IMR-90 (cell line): ENCODE results near the gene CASQ1. TPM values are rescaled to one million over a fixed set of nuclear protein-coding genes. Genes with fewer than 3 reads are reported as not detected.

ENCODE experiments used
- ATAC-seq: fragments of 200-7000 bp; cut with Tn5 transposase; 2 replicates; pipeline ENCODE4 v1.9.1; 2020; ENCODE audit warnings: low read depth, mild to moderate bottlenecking, moderate library complexity
- BruUV-seq: library from RNA; stranded (reverse); fragments of 400-500 nt; replicated peaks from 2 replicates; lab custom pipeline; 2021; lab: Mats Ljungman, UMichigan
- CTCF ChIA-PET: fragments of 300-600 bp; formaldehyde crosslinking; extraction: SDS; loops from one replicate; lab custom pipeline; 2021; ENCODE audit warnings: antibody characterized with exemption; lab: Yijun Ruan, JAX
- POLR2A ChIA-PET: fragments of 300-600 bp; sonication (Branson Sonifier 250); formaldehyde crosslinking; loops from one replicate; lab custom pipeline; 2022; ENCODE audit warnings: antibody characterized with exemption; ENCODE audit not compliant: unreplicated experiment; lab: Charles Lee
- DNase-seq: peaks from one replicate; pipeline ENCODE4 v3.0.0; 2013
- H2AFZ ChIP-seq: replicated peaks from 2 replicates; pipeline ENCODE3; 2013; ENCODE audit warnings: low read length, mild to moderate bottlenecking; ENCODE audit not compliant: poor library complexity
- H2AK5ac ChIP-seq: 2 replicates; pipeline ENCODE4 v1.6.1; 2013; ENCODE audit warnings: low read depth, low read length, inconsistent platforms
- H2AK9ac ChIP-seq: replicated peaks from 2 replicates; pipeline ENCODE3; 2013; ENCODE audit warnings: mild to moderate bottlenecking, low read depth, low read length, moderate library complexity; ENCODE audit not compliant: poor library complexity
- H2BK120ac ChIP-seq: 2 replicates; pipeline ENCODE4 v1.6.1; 2013; ENCODE audit warnings: low read depth, low read length, inconsistent platforms
- H2BK15ac ChIP-seq: 3 replicates; pipeline ENCODE4 v1.6.1; 2013; ENCODE audit warnings: low read depth, low read length, inconsistent platforms
- H2BK20ac ChIP-seq: 2 replicates; pipeline ENCODE4 v1.6.1; 2013; ENCODE audit warnings: low read depth, mild to moderate bottlenecking, inconsistent platforms, low read length, moderate library complexity
- H2BK5ac ChIP-seq: 2 replicates; pipeline ENCODE4 v1.6.1; 2013; ENCODE audit warnings: mild to moderate bottlenecking, low read depth, low read length, inconsistent platforms; ENCODE audit not compliant: poor library complexity, severe bottlenecking
- H3K14ac ChIP-seq: replicated peaks from 2 replicates; pipeline ENCODE4 v1.6.1; 2013; ENCODE audit warnings: low read depth, low read length, inconsistent platforms
- H3K18ac ChIP-seq: 2 replicates; pipeline ENCODE4 v1.6.1; 2013; ENCODE audit warnings: low read depth, low read length, control low read depth
- H3K23ac ChIP-seq: 2 replicates; pipeline ENCODE4 v1.6.1; 2013; ENCODE audit warnings: low read depth, low read length, inconsistent platforms
- H3K27ac ChIP-seq: 2 replicates; pipeline ENCODE4 v1.5.1; 2013; ENCODE audit warnings: mild to moderate bottlenecking, control low read depth, low read length; ENCODE audit not compliant: insufficient read depth
- H3K27me3 ChIP-seq: 2 replicates; pipeline ENCODE4 v1.6.1; 2013; ENCODE audit warnings: low read length; ENCODE audit not compliant: control insufficient read depth, insufficient read depth
- H3K36me3 ChIP-seq: 2 replicates; pipeline ENCODE4 v1.6.1; 2013; ENCODE audit warnings: low read length, mixed read lengths; ENCODE audit not compliant: control insufficient read depth, insufficient read depth
- H3K4ac ChIP-seq: 2 replicates; pipeline ENCODE4 v1.6.1; 2013; ENCODE audit warnings: low read depth, low read length, inconsistent platforms
- H3K4me1 ChIP-seq: 2 replicates; pipeline ENCODE4 v1.6.1; 2013; ENCODE audit warnings: low read length, mixed read lengths; ENCODE audit not compliant: control insufficient read depth, insufficient read depth
- H3K4me2 ChIP-seq: 2 replicates; pipeline ENCODE4 v1.6.1; 2013; ENCODE audit warnings: low read depth, mild to moderate bottlenecking, control low read depth, low read length, moderate library complexity
- H3K4me3 ChIP-seq: 2 replicates; pipeline ENCODE4 v1.5.1; 2013; ENCODE audit warnings: low read depth, mild to moderate bottlenecking, control low read depth, low read length, moderate library complexity; ENCODE audit not compliant: insufficient read depth
- H3K56ac ChIP-seq: 2 replicates; pipeline ENCODE4 v1.6.1; 2013; ENCODE audit warnings: low read length, inconsistent platforms; ENCODE audit not compliant: insufficient read depth; ENCODE audit errors: extremely low read depth
- H3K79me1 ChIP-seq, 2 experiments: 2 replicates each; pipeline ENCODE4 v1.6.1; 2013; ENCODE audit warnings: low read length in 2 of 2, inconsistent platforms in 1 of 2, low read depth in 1 of 2
- H3K9ac ChIP-seq: 2 replicates; pipeline ENCODE4 v1.6.1; 2013; ENCODE audit warnings: low read depth, low read length, control low read depth
- H3K9me1 ChIP-seq: 2 replicates; pipeline ENCODE4 v1.6.1; 2013; ENCODE audit warnings: low read length, inconsistent platforms; ENCODE audit not compliant: insufficient read depth
- H3K9me3 ChIP-seq: 2 replicates; pipeline ENCODE4 v1.6.1; 2013; ENCODE audit warnings: low read length; ENCODE audit not compliant: control insufficient read depth, insufficient read depth
- H4K20me1 ChIP-seq: 2 replicates; pipeline ENCODE4 v1.6.1; 2013; ENCODE audit warnings: low read length, inconsistent platforms; ENCODE audit not compliant: insufficient read depth
- H4K5ac ChIP-seq: 2 replicates; pipeline ENCODE4 v1.6.1; 2013; ENCODE audit warnings: mild to moderate bottlenecking, low read depth, low read length, control low read depth
- H4K8ac ChIP-seq, 2 experiments: 2 replicates each; pipeline ENCODE4 v1.6.1; 2013; ENCODE audit warnings: low read depth in 2 of 2, low read length in 2 of 2, control low read depth in 1 of 2, inconsistent platforms in 1 of 2
- H4K91ac ChIP-seq: 2 replicates; pipeline ENCODE4 v1.6.1; 2013; ENCODE audit warnings: low read depth, low read length, inconsistent platforms; ENCODE audit not compliant: insufficient read depth
- CEBPB ChIP-seq: IDR thresholded peaks from 2 replicates; pipeline ENCODE4 v1.6.1; 2012; ENCODE audit warnings: low read depth, low read length, improper control_type of control experiment
- RCOR1 ChIP-seq: IDR thresholded peaks from 2 replicates; pipeline ENCODE4 v1.6.1; 2012; ENCODE audit warnings: mild to moderate bottlenecking, low read length, improper control_type of control experiment; ENCODE audit not compliant: insufficient replicate concordance
- dilution Hi-C: fragments of 300-500 bp; cut with HindIII; formaldehyde crosslinking; loops from one replicate; pipeline ENCODE4 v1.14.3; 2018; ENCODE audit warnings: low sequenced_read_pairs; ENCODE audit not compliant: unreplicated experiment
- in situ Hi-C: fragments of 300-500 bp; cut with MboI; formaldehyde crosslinking; loops from 3 replicates; pipeline ENCODE4 v1.14.3; 2019; ENCODE audit warnings: low sequenced_read_pairs, inconsistent platforms, mixed read lengths
- intact Hi-C: fragments of 100-400 bp; cut with micrococcal nuclease; formaldehyde crosslinking; loops from 2 replicates; pipeline ENCODE4 v1.10.0; 2022
- polyA plus RNA-seq, 3 experiments: library from polyadenylated mRNA; depleted of rRNA; stranded (reverse); fragments of >200 nt; gene quantifications; 2 replicates each; pipeline ENCODE4 v1.2.3, GENCODE V29; 2012; ENCODE audit warnings: low replicate concordance in 1 of 3
- total RNA-seq: library from RNA; depleted of rRNA; stranded (reverse); fragments of >200 nt; gene quantifications from 2 replicates; pipeline ENCODE4 v1.2.3, GENCODE V29; 2012

Gene CASQ1
- total and polyA plus RNA-seq, 2 of the 4 experiments (the other 2 are of a cell fraction): 0.18 to 0.21 TPM

- H2AK5ac ChIP-seq: no peak overlapping the region
- no peak overlapping the region for H2BK5ac ChIP-seq
- ChIA-PET POLR2A (no interaction called here), CTCF (interaction anchor here (1.0 to 5.2 kb wide), 4 partner anchors 29 to 120 kb away, joined by 3 to 63 read pairs (median 4); no protein-coding TSS in a partner anchor)
- H3K27ac ChIP-seq: no peak overlapping the region
- no peak for ATAC-seq
- no peak for DNase-seq
- no peak overlapping the region for H2BK120ac ChIP-seq
- no TSS peak for BruUV-seq
- no peak overlapping the region for H2AFZ ChIP-seq
- H3K18ac ChIP-seq: no peak overlapping the region
- H3K56ac ChIP-seq: no peak overlapping the region
- H2AK9ac ChIP-seq: no peak overlapping the region
- H4K8ac ChIP-seq: no peak overlapping the region
- H4K91ac ChIP-seq: no peak overlapping the region
- H3K9me1 ChIP-seq: peaks cover 6% of the 10 kb centered on the region
- H3K4me1 ChIP-seq: peaks cover 21% of the 10 kb centered on the region
- no peak overlapping the region for H3K4ac ChIP-seq
- peaks cover 63% of the 10 kb centered on the region for H3K36me3 ChIP-seq
- H3K9ac ChIP-seq: no peak overlapping the region
- H3K4me3 ChIP-seq: no peak overlapping the region
- no peak overlapping the region for H3K4me2 ChIP-seq
- H3K79me1 ChIP-seq: peaks cover 0 to 12% of the 10 kb centered on the region in 2 experiments; a peak in 2 of 4 replicates
- H3K9me3 ChIP-seq: no peaks in the 10 kb centered on the region
- dilution Hi-C loops (no loop called here), in situ Hi-C loops (no loop called here), intact Hi-C loops (no loop called here)
- no peak overlapping the region for H2BK20ac ChIP-seq
- H3K14ac ChIP-seq: no peak overlapping the region
- peaks cover 28% of the 10 kb centered on the region for H4K20me1 ChIP-seq
- H2BK15ac ChIP-seq: no peak overlapping the region
- H4K5ac ChIP-seq: no peak overlapping the region
- H3K23ac ChIP-seq: no peak overlapping the region
- TF ChIP-seq CEBPB (peak; percentile 42; the same call in 1 of the 2 replicates), RCOR1 (no peak)
- no peaks in the 10 kb centered on the region for H3K27me3 ChIP-seq
Observed at GRCh38 chr1:160221089-160221488, 30.7 kb downstream of the CASQ1 start.
